HCT116 (cell line): Measurements from ENCODE around the gene OBSL1. TPM values are rescaled to one million over a fixed set of nuclear protein-coding genes. Genes with fewer than 3 reads are reported as not detected.

Experiments used
- ATAC-seq: fragments of 200-7000 bp; cut with Tn5 transposase; 2 replicates; pipeline ENCODE4 v1.9.1; 2020; ENCODE audit warnings: mild to moderate bottlenecking, moderate library complexity
- BruUV-seq: library from RNA; stranded (reverse); fragments of 400-500 nt; replicated peaks from 2 replicates; lab custom pipeline; 2021; lab: Mats Ljungman, UMichigan
- CTCF ChIA-PET: fragments of 300-600 bp; sonication (Branson Sonifier 250); formaldehyde crosslinking; loops from one replicate; lab custom pipeline; 2021; ENCODE audit warnings: antibody characterized with exemption; lab: Charles Lee
- POLR2A ChIA-PET: fragments of 300-600, 350-600 bp; sonication (Branson Sonifier 250); formaldehyde crosslinking; loops from one replicate; lab custom pipeline; 2021; ENCODE audit warnings: antibody characterized with exemption; lab: Charles Lee
- RAD21 ChIA-PET, 2 experiments: fragments of 300-600 bp; sonication (Branson Sonifier 250); formaldehyde crosslinking; loops; one replicate each; lab custom pipeline; 2023; ENCODE audit warnings: low total read pairs in 2 of 2; ENCODE audit not compliant: uncharacterized antibody in 2 of 2, unreplicated experiment in 2 of 2, low non-redundant PET in 1 of 2; lab: Charles Lee
- DNase-seq: peaks from one replicate; pipeline ENCODE4 v3.0.0-alpha.2; 2010; ENCODE audit warnings: low read depth, low spot score
- H2AFZ ChIP-seq: fragments of 200-600 bp; shearing (Covaris generic), sonication (generic); 2 replicates; pipeline ENCODE4 v1.6.1; 2017; ENCODE audit warnings: low read depth, mixed run types, mixed read lengths, antibody characterized with exemption, low read length; ENCODE audit not compliant: poor library complexity, severe bottlenecking
- H3K27ac ChIP-seq: 2 replicates; pipeline ENCODE4 v1.5.1; 2012; ENCODE audit warnings: low read depth, low read length
- H3K27me3 ChIP-seq: fragments of 200-600 bp; sonication (generic); 2 replicates; pipeline ENCODE4 v1.6.1; 2016; ENCODE audit warnings: mixed run types, low read length, mixed read lengths; ENCODE audit not compliant: insufficient read depth
- H3K36me3 ChIP-seq, 2 experiments: fragments of 200-500 bp in 1 of 2; fragments of 200-600 bp in 1 of 2; sonication (Bioruptor generic) in 1 of 2; sonication (generic) in 1 of 2; 2 replicates each; pipeline versions ENCODE4 v1.5.1 to v1.6.1; 2014 to 2016; ENCODE audit warnings: low read length in 2 of 2, inconsistent platforms in 1 of 2, mixed read lengths in 1 of 2, mixed run types in 1 of 2; ENCODE audit not compliant: insufficient read depth in 2 of 2, control insufficient read depth in 1 of 2
- H3K4me1 ChIP-seq, 2 experiments: fragments of 200-600 bp in 1 of 2; sonication (generic) in 1 of 2; 2 replicates each; pipeline versions ENCODE4 v1.5.1 to v1.6.1; 2012 to 2017; ENCODE audit warnings: low read length in 2 of 2, inconsistent platforms in 1 of 2, mild to moderate bottlenecking in 1 of 2, mixed read lengths in 1 of 2, mixed run types in 1 of 2, moderate library complexity in 1 of 2; ENCODE audit not compliant: insufficient read depth in 2 of 2, control insufficient read depth in 1 of 2
- H3K4me2 ChIP-seq: fragments of 200-600 bp; sonication (generic); 2 replicates; pipeline ENCODE4 v1.6.1; 2017; ENCODE audit warnings: mixed run types, low read length, mixed read lengths
- H3K4me3 ChIP-seq, 2 experiments: fragments of 200-600 bp in 1 of 2; sonication (generic) in 1 of 2; replicated peaks in 1 of 2; 2 replicates each; pipeline ENCODE4 v1.5.1; 2011 to 2016; ENCODE audit warnings: low read length in 2 of 2, control low read depth in 1 of 2, low read depth in 1 of 2, mild to moderate bottlenecking in 1 of 2, mixed read lengths in 1 of 2, mixed run types in 1 of 2
- H3K79me2 ChIP-seq: fragments of 200-600 bp; sonication (generic); 2 replicates; pipeline ENCODE4 v1.6.1; 2017; ENCODE audit warnings: mild to moderate bottlenecking, mixed run types, low read length, moderate library complexity, mixed read lengths; ENCODE audit not compliant: insufficient read depth
- H3K9ac ChIP-seq: fragments of 200-600 bp; sonication (generic); 2 replicates; pipeline ENCODE4 v1.6.1; 2016; ENCODE audit warnings: low read length, mixed read lengths
- H3K9me2 ChIP-seq: fragments of 200-600 bp; sonication (generic), shearing (Covaris generic); 2 replicates; pipeline ENCODE4 v1.6.1; 2017; ENCODE audit warnings: mixed run types, mild to moderate bottlenecking, moderate library complexity; ENCODE audit not compliant: insufficient read depth
- H3K9me3 ChIP-seq, 2 experiments: fragments of 200-500 bp in 1 of 2; fragments of 200-600 bp in 1 of 2; sonication (Bioruptor generic) in 1 of 2; sonication (generic) in 1 of 2; 2 replicates each; pipeline ENCODE4 v1.6.1; 2014 to 2017; ENCODE audit warnings: low read length in 2 of 2, mixed read lengths in 2 of 2, inconsistent platforms in 1 of 2, low read depth in 1 of 2, mild to moderate bottlenecking in 1 of 2, mixed run types in 1 of 2, moderate library complexity in 1 of 2; ENCODE audit not compliant: control insufficient read depth in 1 of 2, insufficient read depth in 1 of 2
- H4K20me1 ChIP-seq: fragments of 200-600 bp; sonication (generic), shearing (Covaris generic); 2 replicates; pipeline ENCODE4 v1.6.1; 2017; ENCODE audit warnings: mixed run types, mild to moderate bottlenecking, moderate library complexity; ENCODE audit not compliant: insufficient read depth
- CBX3 ChIP-seq: IDR thresholded peaks from 2 replicates; pipeline ENCODE4 v1.6.1; 2012; ENCODE audit warnings: low read depth
- CEBPB ChIP-seq: IDR thresholded peaks from 2 replicates; pipeline ENCODE4 v1.6.1; 2012; ENCODE audit warnings: low read depth
- EGR1 ChIP-seq: IDR thresholded peaks from 2 replicates; pipeline ENCODE4 v1.6.1; 2012; ENCODE audit warnings: low read depth
- ELF1 ChIP-seq: IDR thresholded peaks from 2 replicates; pipeline ENCODE4 v1.6.1; 2012; ENCODE audit warnings: low read depth, borderline replicate concordance
- EZH2 ChIP-seq: fragments of 200-600 bp; sonication (generic); IDR thresholded peaks from 2 replicates; pipeline ENCODE4 v1.6.1; 2017; ENCODE audit warnings: antibody characterized with exemption, mixed run types
- EZH2phosphoT487 ChIP-seq: fragments of 200-600 bp; IDR thresholded peaks from 2 replicates; pipeline ENCODE4 v1.6.1; 2018; ENCODE audit warnings: antibody characterized with exemption, borderline replicate concordance
- POLR2A ChIP-seq: IDR thresholded peaks from 2 replicates; pipeline ENCODE4 v1.7.0; 2011; ENCODE audit warnings: borderline replicate concordance; ENCODE audit not compliant: insufficient read depth, insufficient read length; ENCODE audit errors: extremely low read depth
- POLR2AphosphoS5 ChIP-seq: IDR thresholded peaks from 2 replicates; pipeline ENCODE4 v1.6.1; 2011; ENCODE audit warnings: mild to moderate bottlenecking, low read depth, low read length, moderate library complexity
- RAD21 ChIP-seq: IDR thresholded peaks from 2 replicates; pipeline ENCODE4 v1.6.1; 2012; ENCODE audit warnings: low read depth, mild to moderate bottlenecking
- SIN3A ChIP-seq: IDR thresholded peaks from 2 replicates; pipeline ENCODE4 v1.6.1; 2012; ENCODE audit warnings: low read depth
- SP1 ChIP-seq: IDR thresholded peaks from 2 replicates; pipeline ENCODE4 v1.6.1; 2012; ENCODE audit warnings: low read depth
- TCF7L2 ChIP-seq: IDR thresholded peaks from 2 replicates; pipeline ENCODE4 v1.7.0; 2011; ENCODE audit warnings: borderline replicate concordance, inconsistent platforms; ENCODE audit not compliant: insufficient read depth, insufficient read length; ENCODE audit errors: extremely low read depth
- YY1 ChIP-seq: IDR thresholded peaks from 2 replicates; pipeline ENCODE4 v1.6.1; 2011; ENCODE audit warnings: low read length, low read depth, moderate library complexity, mild to moderate bottlenecking; ENCODE audit not compliant: insufficient replicate concordance; ENCODE audit errors: extremely low read depth
- ZFX ChIP-seq: fragments of 450-650 bp; IDR thresholded peaks from 2 replicates; pipeline ENCODE4 v1.6.1; 2017
- ZNF274 ChIP-seq: fragments of 200-500 bp; sonication (Bioruptor generic); IDR thresholded peaks from 2 replicates; pipeline ENCODE4 v1.6.1; 2014; ENCODE audit warnings: mild to moderate bottlenecking, low read depth, low read length, inconsistent platforms
- intact Hi-C: fragments of 100-400 bp; cut with micrococcal nuclease; formaldehyde crosslinking; loops from 2 replicates; pipeline ENCODE4 v1.10.0; 2022
- total RNA-seq: library from RNA; stranded (reverse); gene quantifications from one replicate; pipeline ENCODE4 v1.2.1, GENCODE V29; 2021; ENCODE audit not compliant: unreplicated experiment
- TF ChIP-seq, protein P1 (sequence below): IDR thresholded peaks from 2 replicates; pipeline ENCODE4 v1.6.1; 2012
- TF ChIP-seq, protein P2 (sequence below): IDR thresholded peaks from 2 replicates; pipeline ENCODE4 v1.6.1; 2012; ENCODE audit warnings: low read depth
- TF ChIP-seq, protein P3 (sequence below), 3 experiments: fragments of 200-600 bp in 1 of 3; sonication (generic) in 1 of 3; IDR thresholded peaks in 2 of 3; conservative IDR thresholded peaks in 1 of 3; 2 replicates each; pipeline ENCODE4 v1.5.1; 2012 to 2017; ENCODE audit warnings: low read depth in 2 of 3, low read length in 2 of 3, antibody characterized with exemption in 1 of 3, borderline replicate concordance in 1 of 3, control low read depth in 1 of 3, mild to moderate bottlenecking in 1 of 3, mixed read lengths in 1 of 3, mixed run types in 1 of 3, moderate library complexity in 1 of 3; ENCODE audit not compliant: insufficient read depth in 1 of 3

OBSL1 gene
- total RNA-seq, 1 experiment from 2014 or later = 45.2 TPM

DNA sequence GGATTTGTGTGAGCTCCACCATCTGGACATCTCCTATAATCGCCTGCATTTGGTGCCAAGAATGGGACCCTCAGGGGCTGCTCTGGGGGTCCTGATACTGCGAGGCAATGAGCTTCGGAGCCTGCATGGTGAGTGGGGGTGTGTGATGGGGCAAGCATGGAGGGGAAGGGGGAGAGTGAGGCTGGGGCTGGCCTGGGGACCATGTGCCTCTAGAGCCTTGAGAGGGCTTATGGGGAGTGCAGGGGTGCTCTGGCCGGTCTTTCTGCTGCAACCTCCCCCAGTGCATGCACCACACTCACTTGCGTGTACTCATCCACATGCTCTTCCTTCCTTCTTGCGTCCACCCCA lies 34.2 kb upstream of the OBSL1 start:
- Histone ChIP-seq H3K27ac (no peak overlapping the region), H3K9me2 (no peaks in the 10 kb centered on the region), H3K9ac (no peak overlapping the region), H3K9me3 (no peaks in the 10 kb centered on the region), H3K27me3 (no peaks in the 10 kb centered on the region), H3K4me1 (no peaks in the 10 kb centered on the region), H3K4me2 (no peak overlapping the region), H2AFZ (no peak overlapping the region), H4K20me1 (no peaks in the 10 kb centered on the region), H3K79me2 (no peaks in the 10 kb centered on the region), H3K4me3 (no peak overlapping the region), H3K36me3 (peaks cover 3 to 10% of the 10 kb centered on the region in 2 experiments; a peak in 3 of 4 replicates)
- ATAC-seq (no peak), DNase-seq (no peak)
- BruUV-seq = no TSS peak
- ChIA-PET RAD21 (no interaction called here), POLR2A (no interaction called here), CTCF (no interaction called here)
- intact Hi-C loops = no loop called here
- TF ChIP-seq, protein P1, sequence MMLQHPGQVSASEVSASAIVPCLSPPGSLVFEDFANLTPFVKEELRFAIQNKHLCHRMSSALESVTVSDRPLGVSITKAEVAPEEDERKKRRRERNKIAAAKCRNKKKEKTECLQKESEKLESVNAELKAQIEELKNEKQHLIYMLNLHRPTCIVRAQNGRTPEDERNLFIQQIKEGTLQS = no peak
- no peak for TF ChIP-seq CBX3
- no peak for TF ChIP-seq SIN3A
- TF ChIP-seq YY1 = no peak
- TF ChIP-seq ELF1 = no peak
- TF ChIP-seq, protein P2, sequence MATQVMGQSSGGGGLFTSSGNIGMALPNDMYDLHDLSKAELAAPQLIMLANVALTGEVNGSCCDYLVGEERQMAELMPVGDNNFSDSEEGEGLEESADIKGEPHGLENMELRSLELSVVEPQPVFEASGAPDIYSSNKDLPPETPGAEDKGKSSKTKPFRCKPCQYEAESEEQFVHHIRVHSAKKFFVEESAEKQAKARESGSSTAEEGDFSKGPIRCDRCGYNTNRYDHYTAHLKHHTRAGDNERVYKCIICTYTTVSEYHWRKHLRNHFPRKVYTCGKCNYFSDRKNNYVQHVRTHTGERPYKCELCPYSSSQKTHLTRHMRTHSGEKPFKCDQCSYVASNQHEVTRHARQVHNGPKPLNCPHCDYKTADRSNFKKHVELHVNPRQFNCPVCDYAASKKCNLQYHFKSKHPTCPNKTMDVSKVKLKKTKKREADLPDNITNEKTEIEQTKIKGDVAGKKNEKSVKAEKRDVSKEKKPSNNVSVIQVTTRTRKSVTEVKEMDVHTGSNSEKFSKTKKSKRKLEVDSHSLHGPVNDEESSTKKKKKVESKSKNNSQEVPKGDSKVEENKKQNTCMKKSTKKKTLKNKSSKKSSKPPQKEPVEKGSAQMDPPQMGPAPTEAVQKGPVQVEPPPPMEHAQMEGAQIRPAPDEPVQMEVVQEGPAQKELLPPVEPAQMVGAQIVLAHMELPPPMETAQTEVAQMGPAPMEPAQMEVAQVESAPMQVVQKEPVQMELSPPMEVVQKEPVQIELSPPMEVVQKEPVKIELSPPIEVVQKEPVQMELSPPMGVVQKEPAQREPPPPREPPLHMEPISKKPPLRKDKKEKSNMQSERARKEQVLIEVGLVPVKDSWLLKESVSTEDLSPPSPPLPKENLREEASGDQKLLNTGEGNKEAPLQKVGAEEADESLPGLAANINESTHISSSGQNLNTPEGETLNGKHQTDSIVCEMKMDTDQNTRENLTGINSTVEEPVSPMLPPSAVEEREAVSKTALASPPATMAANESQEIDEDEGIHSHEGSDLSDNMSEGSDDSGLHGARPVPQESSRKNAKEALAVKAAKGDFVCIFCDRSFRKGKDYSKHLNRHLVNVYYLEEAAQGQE = no peak
- no peak for TF ChIP-seq SP1
- no peak for TF ChIP-seq ZNF274
- TF ChIP-seq, protein P3, sequence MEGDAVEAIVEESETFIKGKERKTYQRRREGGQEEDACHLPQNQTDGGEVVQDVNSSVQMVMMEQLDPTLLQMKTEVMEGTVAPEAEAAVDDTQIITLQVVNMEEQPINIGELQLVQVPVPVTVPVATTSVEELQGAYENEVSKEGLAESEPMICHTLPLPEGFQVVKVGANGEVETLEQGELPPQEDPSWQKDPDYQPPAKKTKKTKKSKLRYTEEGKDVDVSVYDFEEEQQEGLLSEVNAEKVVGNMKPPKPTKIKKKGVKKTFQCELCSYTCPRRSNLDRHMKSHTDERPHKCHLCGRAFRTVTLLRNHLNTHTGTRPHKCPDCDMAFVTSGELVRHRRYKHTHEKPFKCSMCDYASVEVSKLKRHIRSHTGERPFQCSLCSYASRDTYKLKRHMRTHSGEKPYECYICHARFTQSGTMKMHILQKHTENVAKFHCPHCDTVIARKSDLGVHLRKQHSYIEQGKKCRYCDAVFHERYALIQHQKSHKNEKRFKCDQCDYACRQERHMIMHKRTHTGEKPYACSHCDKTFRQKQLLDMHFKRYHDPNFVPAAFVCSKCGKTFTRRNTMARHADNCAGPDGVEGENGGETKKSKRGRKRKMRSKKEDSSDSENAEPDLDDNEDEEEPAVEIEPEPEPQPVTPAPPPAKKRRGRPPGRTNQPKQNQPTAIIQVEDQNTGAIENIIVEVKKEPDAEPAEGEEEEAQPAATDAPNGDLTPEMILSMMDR (IDR thresholded peaks at IDR 0.05 in 2 of 3, conservative IDR thresholded peaks at IDR 0.05 in 1 of 3; ENCODE audit: borderline replicate concordance in 1 of 3, insufficient read depth in 1 of 3, low read depth in 2 of 3, low read length in 2 of 3) = no peak
- no peak for TF ChIP-seq EGR1
- TF ChIP-seq ZFX = no peak
- TF ChIP-seq TCF7L2 = no peak
- TF ChIP-seq POLR2A = no peak
- no peak for TF ChIP-seq RAD21
- TF ChIP-seq CEBPB = no peak
- no peak for TF ChIP-seq POLR2AphosphoS5
- no peak for TF ChIP-seq EZH2
- TF ChIP-seq EZH2phosphoT487 = no peak
